ENCODE measurements around the gene CENPP.

CENPP gene

DNA sequence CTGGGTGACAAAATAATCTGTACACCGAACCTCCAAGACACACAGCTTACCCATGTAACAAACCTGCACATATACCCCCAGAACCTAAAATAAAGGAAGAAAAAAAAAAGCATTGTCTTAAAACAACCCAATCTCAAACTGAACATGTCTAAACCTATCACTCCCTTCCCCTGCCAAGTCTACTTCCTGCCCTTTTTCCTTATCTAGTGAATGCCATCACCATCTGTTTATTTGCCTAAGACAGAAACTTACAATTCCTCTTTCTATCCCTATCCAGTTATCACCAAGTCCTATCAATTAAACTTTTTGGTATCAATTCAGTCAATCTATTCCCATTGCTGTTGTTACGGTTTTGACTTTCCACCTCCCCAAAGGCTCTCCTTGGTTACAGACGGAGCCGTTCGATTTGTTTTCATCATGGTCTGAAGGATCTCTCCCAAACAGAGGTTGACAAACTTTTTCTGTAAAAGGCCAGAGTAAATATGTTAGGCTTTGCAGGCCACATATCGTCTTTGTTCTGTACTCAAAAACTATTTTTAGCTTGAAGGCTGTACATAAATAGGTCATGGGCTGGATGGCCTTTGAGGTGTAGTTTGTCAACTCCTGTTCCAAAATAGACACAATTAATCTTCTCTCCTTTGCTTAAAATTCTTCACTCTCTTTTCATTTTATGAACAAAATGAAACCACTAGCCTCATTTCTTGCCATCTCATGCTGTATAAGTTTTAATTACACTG, 12.7 kb upstream of the CENPP start:
- Histone ChIP-seq H3K27ac (no peak overlapping the region), H3K4me3 (no peak overlapping the region)
- TF ChIP-seq, protein P1, sequence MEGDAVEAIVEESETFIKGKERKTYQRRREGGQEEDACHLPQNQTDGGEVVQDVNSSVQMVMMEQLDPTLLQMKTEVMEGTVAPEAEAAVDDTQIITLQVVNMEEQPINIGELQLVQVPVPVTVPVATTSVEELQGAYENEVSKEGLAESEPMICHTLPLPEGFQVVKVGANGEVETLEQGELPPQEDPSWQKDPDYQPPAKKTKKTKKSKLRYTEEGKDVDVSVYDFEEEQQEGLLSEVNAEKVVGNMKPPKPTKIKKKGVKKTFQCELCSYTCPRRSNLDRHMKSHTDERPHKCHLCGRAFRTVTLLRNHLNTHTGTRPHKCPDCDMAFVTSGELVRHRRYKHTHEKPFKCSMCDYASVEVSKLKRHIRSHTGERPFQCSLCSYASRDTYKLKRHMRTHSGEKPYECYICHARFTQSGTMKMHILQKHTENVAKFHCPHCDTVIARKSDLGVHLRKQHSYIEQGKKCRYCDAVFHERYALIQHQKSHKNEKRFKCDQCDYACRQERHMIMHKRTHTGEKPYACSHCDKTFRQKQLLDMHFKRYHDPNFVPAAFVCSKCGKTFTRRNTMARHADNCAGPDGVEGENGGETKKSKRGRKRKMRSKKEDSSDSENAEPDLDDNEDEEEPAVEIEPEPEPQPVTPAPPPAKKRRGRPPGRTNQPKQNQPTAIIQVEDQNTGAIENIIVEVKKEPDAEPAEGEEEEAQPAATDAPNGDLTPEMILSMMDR (IDR thresholded peaks at IDR 0.05) = no peak
- DNase-seq (ENCODE audit: low spot score) = no peak

- H3K4me3 ChIP-seq = no peak overlapping the region
- no peak overlapping the region for H3K27ac ChIP-seq
- DNase-seq (ENCODE audit: low spot score) = no peak
- TF ChIP-seq, protein P1 (IDR thresholded peaks at IDR 0.05) = no peak
These were observed 12.1 kb upstream of the CENPP start for GRCh38 chr9:92313624-92314012.

DNA sequence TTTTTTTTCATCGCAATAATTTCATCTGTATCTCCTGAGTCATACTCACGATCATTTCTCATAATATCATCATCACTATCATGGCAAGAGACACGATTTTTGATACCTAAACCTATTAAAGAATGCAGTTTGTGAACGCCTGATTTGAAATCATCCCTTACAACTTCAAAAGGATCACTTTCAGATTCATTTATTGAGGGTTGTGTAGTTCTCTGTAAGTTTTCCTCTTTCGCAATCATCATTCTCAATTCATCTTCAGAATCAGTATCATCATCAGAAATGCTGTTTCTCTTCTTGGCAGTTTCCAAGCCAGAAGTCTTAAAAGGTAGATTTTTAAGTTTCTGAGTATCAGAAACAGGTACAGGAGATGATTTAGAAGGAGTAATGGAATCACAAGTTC, 10.3 kb upstream of the CENPP start:
- TF ChIP-seq, protein P1 (IDR thresholded peaks at IDR 0.05) = no peak
- Histone ChIP-seq H3K4me3 (no peak overlapping the region), H3K27ac (no peak overlapping the region)
- DNase-seq (ENCODE audit: low spot score) = no peak

GRCh38 chr9:92324431-92324830, 1.3 kb upstream of the CENPP start:
- TF ChIP-seq, protein P1 (IDR thresholded peaks at IDR 0.05) = no peak
- Histone ChIP-seq H3K4me3 (peak overlapping the region; percentile 85), H3K27ac (peak overlapping the region in 1 of 2 donors; percentile 96)
- no peak for DNase-seq (ENCODE audit: low spot score)

GRCh38 chr9:92324889-92325268, 874 bp upstream of the CENPP start:
- TF ChIP-seq, protein P1 (IDR thresholded peaks at IDR 0.05) = no peak
- no peak for DNase-seq (ENCODE audit: low spot score)
- Histone ChIP-seq H3K27ac (peak overlapping the region; percentile 83 to 96), H3K4me3 (peak overlapping the region; percentile 85)

DNA sequence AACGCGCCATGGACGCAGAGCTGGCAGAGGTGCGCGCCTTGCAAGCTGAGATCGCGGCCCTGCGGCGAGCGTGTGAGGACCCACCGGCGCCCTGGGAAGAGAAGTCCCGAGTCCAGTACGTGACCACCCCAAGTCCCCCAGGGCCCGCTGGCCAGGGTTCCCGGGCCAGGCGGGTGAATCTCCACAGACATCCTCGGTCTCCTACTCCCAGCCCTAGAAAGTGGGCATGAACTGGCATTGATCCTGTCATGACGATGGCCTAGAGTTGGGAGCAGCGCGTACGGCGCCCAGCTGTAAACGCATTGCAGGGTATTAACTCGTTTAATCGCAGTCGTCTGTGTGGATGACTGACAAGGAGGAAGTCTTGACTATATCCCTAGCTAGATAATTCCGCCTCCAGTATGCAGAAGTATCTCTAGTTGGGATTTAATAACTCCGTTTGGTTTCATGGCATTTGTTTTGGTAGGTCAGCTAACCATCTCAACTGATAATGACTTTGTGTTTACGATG, 293 bp downstream of the CENPP start:
- DNase-seq (ENCODE audit: low spot score) = no peak

More for the DNA sequence above, 293 bp downstream of the CENPP start:
- H3K27ac ChIP-seq = peak overlapping the region; percentile 83 to 96
- TF ChIP-seq, protein P1 (IDR thresholded peaks at IDR 0.05) = no peak
- H3K4me3 ChIP-seq = peak overlapping the region; percentile 85

Data from coronary artery (tissue), 2 donors.